ENCODE data around the gene C2orf92. TPM values are rescaled to one million over a fixed set of nuclear protein-coding genes. Genes with fewer than 3 reads are reported as not detected.

The C2orf92 gene
- total RNA-seq, 3 donors from 2014 or later (not counting 1 experiment from before 2014, with no cell fraction given) = 13.4 to 20.9 (median 16.1) TPM

- intact Hi-C loops (cut with micrococcal nuclease) = loop anchor here (5.0 kb wide), 2 partner anchors 49 to 84 kb away; partner anchors contain the start of gene ZAP70
These were observed 5.9 kb upstream of the C2orf92 start for GRCh38 chr2:97663626-97663961.

GRCh38 chr2:97663962-97664635 lies 5.4 kb upstream of the C2orf92 start, which contains the start of gene ACTR1B:
TSS of gene ACTR1B (minus strand) at chr2:97664044. CDS start at chr2:97663890, 154 bp downstream.
- Histone ChIP-seq H3K27me3 (ENCODE audit: control insufficient read depth, insufficient read depth, low read length) (no peaks in the 10 kb centered on the region), H3K9me3 (ENCODE audit: control insufficient read depth, insufficient read depth, low read length) (no peaks in the 10 kb centered on the region), H3K4me1 (ENCODE audit: control insufficient read depth, insufficient read depth, low read length) (peaks cover 36% of the 10 kb centered on the region), H3K27ac (ENCODE audit: low read length) (peak within 1 kb of the TSS; percentile 99), H3K36me3 (ENCODE audit: control insufficient read depth, insufficient read depth, low read length) (peaks cover 10% of the 10 kb centered on the region), H3K4me3 (ENCODE audit: low read length) (peak within 1 kb of the TSS; percentile 93)
- TF ChIP-seq CTCF (IDR thresholded peaks at IDR 0.05) = peak; percentile 61
- under 1% methylated on average over 58 of the region's 60 CpGs for WGBS (ENCODE audit: insufficient coverage)
- Mint-ChIP-seq H3K27ac (peak within 1 kb of the TSS; percentile 95 to 97), H3K4me3 (peak within 1 kb of the TSS; percentile 93), H3K9me3 (no peaks in the 10 kb centered on the region), H3K36me3 (no peaks in the 10 kb centered on the region), H3K27me3 (ENCODE audit: low read depth in 2 of 2) (no peaks in the 10 kb centered on the region), H3K4me1 (peaks cover 29 to 34% of the 10 kb centered on the region in 2 donors)
- ATAC-seq (peak; percentile 82 to 96 (median 90)), DNase-seq (peak; percentile 98 to 99)
- intact Hi-C loops (cut with micrococcal nuclease) = loop anchor here (2.0 to 5.0 kb wide), 3 partner anchors 33 to 83 kb away; partner anchors contain the start of gene ZAP70

More at GRCh38 chr2:97663626-97663961, 5.9 kb upstream of the C2orf92 start:
- DNase-seq = no peak
- Histone ChIP-seq H3K36me3 (ENCODE audit: control insufficient read depth, insufficient read depth, low read length) (peaks cover 15% of the 10 kb centered on the region), H3K27me3 (ENCODE audit: control insufficient read depth, insufficient read depth, low read length) (no peaks in the 10 kb centered on the region), H3K4me1 (ENCODE audit: control insufficient read depth, insufficient read depth, low read length) (peaks cover 36% of the 10 kb centered on the region), H3K9me3 (ENCODE audit: control insufficient read depth, insufficient read depth, low read length) (no peaks in the 10 kb centered on the region), H3K4me3 (ENCODE audit: low read length) (peak overlapping the region; percentile 63), H3K27ac (ENCODE audit: low read length) (peak overlapping the region; percentile 99)
- under 1% methylated on average over 46 of the region's 46 CpGs for WGBS (ENCODE audit: insufficient coverage)
- no peaks in the 10 kb centered on the region for H3K27me3 Mint-ChIP-seq (ENCODE audit: low read depth in 2 of 2)
- peak overlapping the region; percentile 95 to 97 for H3K27ac Mint-ChIP-seq
- peaks cover 29 to 34% of the 10 kb centered on the region in 2 donors for H3K4me1 Mint-ChIP-seq
- H3K4me3 Mint-ChIP-seq = peak overlapping the region; percentile 93
- TF ChIP-seq CTCF (IDR thresholded peaks at IDR 0.05) = no peak
- H3K9me3 Mint-ChIP-seq = no peaks in the 10 kb centered on the region
- H3K36me3 Mint-ChIP-seq = no peaks in the 10 kb centered on the region
- ATAC-seq = no peak

GRCh38 chr2:97664636-97664970 lies 4.9 kb upstream of the C2orf92 start:
- TF ChIP-seq CTCF (IDR thresholded peaks at IDR 0.05) = peak; percentile 37
- H3K36me3 ChIP-seq (ENCODE audit: control insufficient read depth, insufficient read depth, low read length) = peaks cover 7% of the 10 kb centered on the region
- intact Hi-C loops (cut with micrococcal nuclease) = loop anchor here (2.0 to 5.0 kb wide), 3 partner anchors 32 to 83 kb away; partner anchors contain the start of gene ZAP70
- no peaks in the 10 kb centered on the region for H3K9me3 Mint-ChIP-seq
- WGBS (ENCODE audit: insufficient coverage) = 11% methylated on average over 21 of the region's 21 CpGs
- no peaks in the 10 kb centered on the region for H3K27me3 ChIP-seq (ENCODE audit: control insufficient read depth, insufficient read depth, low read length)
- no peaks in the 10 kb centered on the region for H3K36me3 Mint-ChIP-seq
- H3K9me3 ChIP-seq (ENCODE audit: control insufficient read depth, insufficient read depth, low read length) = no peaks in the 10 kb centered on the region
- H3K27ac ChIP-seq (ENCODE audit: low read length) = peak overlapping the region; percentile 99
- peaks cover 36% of the 10 kb centered on the region for H3K4me1 ChIP-seq (ENCODE audit: control insufficient read depth, insufficient read depth, low read length)
- peaks cover 29 to 34% of the 10 kb centered on the region in 2 donors for H3K4me1 Mint-ChIP-seq
- DNase-seq (no peak), ATAC-seq (no peak)
- peak overlapping the region; percentile 93 for H3K4me3 ChIP-seq (ENCODE audit: low read length)
- H3K27ac Mint-ChIP-seq = peak overlapping the region; percentile 95 to 97
- peak overlapping the region; percentile 93 for H3K4me3 Mint-ChIP-seq
- no peaks in the 10 kb centered on the region for H3K27me3 Mint-ChIP-seq (ENCODE audit: low read depth in 2 of 2)

Data from natural killer cell (primary cell).